K562 (cell line): ENCODE results near the gene DMAC2. TPM values are rescaled to one million over a fixed set of nuclear protein-coding genes. Genes with fewer than 3 reads are reported as not detected.

ENCODE experiments used
- CCAR2 ChIP-seq: fragments of 200-400 bp; formaldehyde crosslinking; IDR thresholded peaks from 2 replicates; pipeline ENCODE4 v1.6.1; 2017; ENCODE audit warnings: mild to moderate bottlenecking, low read depth, low read length
- REST ChIP-seq, 2 experiments: fragments of 450-650 bp; formaldehyde crosslinking in 1 of 2; IDR thresholded peaks; 2 replicates each; pipeline versions ENCODE4 v1.4.0 to v1.6.1; 2014 to 2020; ENCODE audit warnings: mild to moderate bottlenecking in 2 of 2, borderline replicate concordance in 1 of 2, low read depth in 1 of 2
- SIN3A ChIP-seq, 2 experiments: fragments of 150-350 bp in 1 of 2; IDR thresholded peaks; 2 replicates each; pipeline ENCODE4 v1.6.1; 2011 to 2016; ENCODE audit warnings: borderline replicate concordance in 2 of 2, low read depth in 2 of 2, low read length in 2 of 2, mild to moderate bottlenecking in 2 of 2, moderate library complexity in 2 of 2; ENCODE audit not compliant: control insufficient read depth in 1 of 2
- SRSF1 ChIP-seq: fragments of 200-400 bp; formaldehyde crosslinking; IDR thresholded peaks from 2 replicates; pipeline ENCODE4 v1.6.1; 2017; ENCODE audit warnings: mild to moderate bottlenecking, low read depth, low read length, moderate library complexity
- TAF1 ChIP-seq: IDR thresholded peaks from 2 replicates; pipeline ENCODE4 v1.6.1; 2011; ENCODE audit warnings: mild to moderate bottlenecking, low read length, moderate library complexity; ENCODE audit not compliant: insufficient read depth, control insufficient read depth, severe bottlenecking; ENCODE audit errors: extremely low read depth
- TAL1 ChIP-seq: fragments of 450-650 bp; IDR thresholded peaks from 2 replicates; pipeline ENCODE4 v1.6.1; 2016; ENCODE audit warnings: mild to moderate bottlenecking
- ZEB2 ChIP-seq: fragments of 450-650 bp; IDR thresholded peaks from 2 replicates; pipeline ENCODE4 v1.6.1; 2016
- ZNF395 ChIP-seq: fragments of 200-800 bp; sonication (Bioruptor generic); IDR thresholded peaks from 2 replicates; pipeline ENCODE4 v1.6.1; 2017; ENCODE audit warnings: missing genetic modification characterization, missing compliant biosample characterization
- ZNF740 ChIP-seq, 3 experiments: fragments of 200-800 bp in 1 of 3; sonication (Bioruptor generic) in 1 of 3; sonication (generic) in 1 of 3; formaldehyde crosslinking in 1 of 3; IDR thresholded peaks; 2 replicates each; pipeline versions ENCODE4 v1.6.1 to v1.8.0; 2016 to 2022; ENCODE audit warnings: mild to moderate bottlenecking in 2 of 3, missing compliant biosample characterization in 2 of 3, missing genetic modification characterization in 2 of 3, missing genetic modification reagents in 1 of 3
- ZSCAN29 ChIP-seq: fragments of 450-650 bp; IDR thresholded peaks from 2 replicates; pipeline ENCODE4 v1.6.1; 2017
- polyA plus RNA-seq, 8 experiments: library from polyadenylated mRNA; depleted of rRNA in 4 of 8; stranded (reverse) in 5 of 8; unstranded in 3 of 8; fragments of >200 nt; fragmentation: Nextera tagmentation in 2 of 8; fragmentation: Illumina TruSeq in 1 of 8; extraction: Ambion mirVana in 2 of 8; extraction: Trizol in 1 of 8; gene quantifications; 2 replicates each; pipeline versions ENCODE4 v1.2.1 to v1.2.3, GENCODE V29; 2011 to 2014; ENCODE audit warnings: inconsistent platforms in 1 of 8, missing spikeins in 1 of 8
- total RNA-seq, 7 experiments: library from RNA; depleted of rRNA in 6 of 7; stranded (reverse); fragments of >200 nt in 6 of 7; fragmentation: Illumina TruSeq in 2 of 7; extraction: Trizol in 2 of 7; gene quantifications; 2 replicates each; pipeline versions ENCODE4 v1.2.1 to v1.2.3, GENCODE V29; 2011 to 2021; ENCODE audit warnings: low replicate concordance in 1 of 7
- TF ChIP-seq, protein P1 (sequence below): sonication (generic); formaldehyde crosslinking; IDR thresholded peaks from 2 replicates; pipeline ENCODE4 v1.8.1; 2023; ENCODE audit warnings: mild to moderate bottlenecking, missing genetic modification reagents

DMAC2 gene
- total and polyA plus RNA-seq, 9 of the 15 experiments (the other 6 are each of a cell fraction or from before 2014, with no cell fraction given) = 12.9 to 61.2 (median 43.1) TPM

GRCh38 chr19:41431426-41432386 is 8.0 kb downstream of the DMAC2 start (continued):
- peak; percentile 29; the same call in 1 of the 2 replicates for TF ChIP-seq REST (IDR thresholded peaks at IDR 0.05; ENCODE audit: borderline replicate concordance)
- no peak for TF ChIP-seq REST (CRISPR knock-in tag; IDR thresholded peaks at IDR 0.05; ENCODE audit: low read depth)
- TF ChIP-seq ZNF740 (CRISPR knock-in tag; IDR thresholded peaks at IDR 0.05) = no peak
- no peak for TF ChIP-seq ZNF740 (tag; IDR thresholded peaks at IDR 0.05)
- no peak for TF ChIP-seq ZEB2
- TF ChIP-seq, protein P1, sequence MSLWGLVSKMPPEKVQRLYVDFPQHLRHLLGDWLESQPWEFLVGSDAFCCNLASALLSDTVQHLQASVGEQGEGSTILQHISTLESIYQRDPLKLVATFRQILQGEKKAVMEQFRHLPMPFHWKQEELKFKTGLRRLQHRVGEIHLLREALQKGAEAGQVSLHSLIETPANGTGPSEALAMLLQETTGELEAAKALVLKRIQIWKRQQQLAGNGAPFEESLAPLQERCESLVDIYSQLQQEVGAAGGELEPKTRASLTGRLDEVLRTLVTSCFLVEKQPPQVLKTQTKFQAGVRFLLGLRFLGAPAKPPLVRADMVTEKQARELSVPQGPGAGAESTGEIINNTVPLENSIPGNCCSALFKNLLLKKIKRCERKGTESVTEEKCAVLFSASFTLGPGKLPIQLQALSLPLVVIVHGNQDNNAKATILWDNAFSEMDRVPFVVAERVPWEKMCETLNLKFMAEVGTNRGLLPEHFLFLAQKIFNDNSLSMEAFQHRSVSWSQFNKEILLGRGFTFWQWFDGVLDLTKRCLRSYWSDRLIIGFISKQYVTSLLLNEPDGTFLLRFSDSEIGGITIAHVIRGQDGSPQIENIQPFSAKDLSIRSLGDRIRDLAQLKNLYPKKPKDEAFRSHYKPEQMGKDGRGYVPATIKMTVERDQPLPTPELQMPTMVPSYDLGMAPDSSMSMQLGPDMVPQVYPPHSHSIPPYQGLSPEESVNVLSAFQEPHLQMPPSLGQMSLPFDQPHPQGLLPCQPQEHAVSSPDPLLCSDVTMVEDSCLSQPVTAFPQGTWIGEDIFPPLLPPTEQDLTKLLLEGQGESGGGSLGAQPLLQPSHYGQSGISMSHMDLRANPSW (CRISPR knock-in tag) = no peak
- TF ChIP-seq ZSCAN29 = no peak
- no peak for TF ChIP-seq SIN3A (IDR thresholded peaks at IDR 0.05; ENCODE audit: borderline replicate concordance in 2 of 2, control insufficient read depth in 1 of 2, low read depth in 2 of 2, low read length in 2 of 2)
- TF ChIP-seq CCAR2 = no peak
- no peak for TF ChIP-seq SRSF1
- TF ChIP-seq TAL1 = no peak
- no peak for TF ChIP-seq TAF1
- TF ChIP-seq ZNF395 = no peak
